ENCODE measurements around the gene CACNG5.

The CACNG5 gene

GRCh38 chr17:66932311-66932710 is 97.4 kb downstream of the CACNG5 start:
- DNase-seq (ENCODE audit: low read depth): no peak
- no peak overlapping the region for H3K4me3 ChIP-seq (ENCODE audit: control insufficient read depth, low read depth, low read length)
- TF ChIP-seq CTCF (IDR thresholded peaks at IDR 0.05; ENCODE audit: control insufficient read depth, insufficient read depth, low read depth, low read length, missing control alignments): no peak

- no peak for DNase-seq (ENCODE audit: low read depth)
- H3K4me3 ChIP-seq (ENCODE audit: control insufficient read depth, low read depth, low read length): no peak overlapping the region
- TF ChIP-seq CTCF (IDR thresholded peaks at IDR 0.05; ENCODE audit: control insufficient read depth, insufficient read depth, low read depth, low read length, missing control alignments): no peak
Observed at GRCh38 chr17:66934040-66934439, 99.1 kb downstream of the CACNG5 start.
